K562 (cell line): ENCODE results near the gene SIK3.

Experiments used
- ARID3A ChIP-seq: IDR thresholded peaks from 2 replicates; pipeline ENCODE4 v1.6.1; 2012; ENCODE audit warnings: low read depth, low read length, improper control_type of control experiment, borderline replicate concordance
- ATF1 ChIP-seq, 2 experiments: fragments of 450-650 bp in 1 of 2; IDR thresholded peaks; 2 replicates each; pipeline ENCODE4 v1.6.1; 2016; ENCODE audit warnings: missing compliant biosample characterization in 1 of 2, missing genetic modification characterization in 1 of 2
- BACH1 ChIP-seq: fragments of 200-800 bp; sonication (Bioruptor generic); IDR thresholded peaks from 2 replicates; pipeline ENCODE4 v1.6.1; 2016; ENCODE audit warnings: missing genetic modification characterization, missing compliant biosample characterization
- ESRRA ChIP-seq: fragments of 450-650 bp; IDR thresholded peaks from 2 replicates; pipeline ENCODE4 v1.6.1; 2014; ENCODE audit warnings: low read depth, mild to moderate bottlenecking, moderate library complexity, borderline replicate concordance
- MAZ ChIP-seq, 2 experiments: fragments of 450-650 bp in 1 of 2; sonication (generic) in 1 of 2; formaldehyde crosslinking; IDR thresholded peaks in 1 of 2; conservative IDR thresholded peaks in 1 of 2; 2 replicates each; pipeline versions ENCODE4 v1.4.0 to v1.5.0; 2020; ENCODE audit warnings: mild to moderate bottlenecking in 1 of 2, missing genetic modification reagents in 1 of 2
- NR3C1 ChIP-seq: sonication (generic); formaldehyde crosslinking; IDR thresholded peaks from 2 replicates; pipeline ENCODE4 v1.8.1; 2022; ENCODE audit warnings: missing genetic modification reagents
- POU5F1 ChIP-seq: fragments of 150-350 bp; IDR thresholded peaks from 2 replicates; pipeline ENCODE4 v1.6.1; 2014; ENCODE audit warnings: borderline replicate concordance, low read length, low read depth, mild to moderate bottlenecking; ENCODE audit not compliant: partially characterized antibody
- SMC3 ChIP-seq: conservative IDR thresholded peaks from 2 replicates; pipeline ENCODE4 v1.6.1; 2011; ENCODE audit warnings: low read depth, low read length, improper control_type of control experiment; ENCODE audit not compliant: insufficient read depth
- TAL1 ChIP-seq: fragments of 450-650 bp; IDR thresholded peaks from 2 replicates; pipeline ENCODE4 v1.6.1; 2016; ENCODE audit warnings: mild to moderate bottlenecking
- TSC22D4 ChIP-seq: fragments of 450-650 bp; IDR thresholded peaks from 2 replicates; pipeline ENCODE4 v1.6.1; 2016; ENCODE audit warnings: missing genetic modification characterization, missing biosample characterization, control low read depth
- ZNF165 ChIP-seq: fragments of 250-450 bp; sonication (Bioruptor Pico); IDR thresholded peaks from 2 replicates; pipeline ENCODE4 v1.4.0; 2020; ENCODE audit warnings: borderline replicate concordance
- ZNF175 ChIP-seq: fragments of 200-800 bp; sonication (Bioruptor generic); IDR thresholded peaks from 2 replicates; pipeline ENCODE4 v1.6.1; 2016; ENCODE audit warnings: low read depth, mild to moderate bottlenecking, missing genetic modification characterization, missing compliant biosample characterization
- TF ChIP-seq, protein P1 (sequence below), 2 experiments: fragments of 450-650 bp; formaldehyde crosslinking in 1 of 2; IDR thresholded peaks; 2 replicates each; pipeline versions ENCODE4 v1.4.0 to v1.6.1; 2014 to 2020; ENCODE audit warnings: mild to moderate bottlenecking in 2 of 2, borderline replicate concordance in 1 of 2, low read depth in 1 of 2

DNA sequence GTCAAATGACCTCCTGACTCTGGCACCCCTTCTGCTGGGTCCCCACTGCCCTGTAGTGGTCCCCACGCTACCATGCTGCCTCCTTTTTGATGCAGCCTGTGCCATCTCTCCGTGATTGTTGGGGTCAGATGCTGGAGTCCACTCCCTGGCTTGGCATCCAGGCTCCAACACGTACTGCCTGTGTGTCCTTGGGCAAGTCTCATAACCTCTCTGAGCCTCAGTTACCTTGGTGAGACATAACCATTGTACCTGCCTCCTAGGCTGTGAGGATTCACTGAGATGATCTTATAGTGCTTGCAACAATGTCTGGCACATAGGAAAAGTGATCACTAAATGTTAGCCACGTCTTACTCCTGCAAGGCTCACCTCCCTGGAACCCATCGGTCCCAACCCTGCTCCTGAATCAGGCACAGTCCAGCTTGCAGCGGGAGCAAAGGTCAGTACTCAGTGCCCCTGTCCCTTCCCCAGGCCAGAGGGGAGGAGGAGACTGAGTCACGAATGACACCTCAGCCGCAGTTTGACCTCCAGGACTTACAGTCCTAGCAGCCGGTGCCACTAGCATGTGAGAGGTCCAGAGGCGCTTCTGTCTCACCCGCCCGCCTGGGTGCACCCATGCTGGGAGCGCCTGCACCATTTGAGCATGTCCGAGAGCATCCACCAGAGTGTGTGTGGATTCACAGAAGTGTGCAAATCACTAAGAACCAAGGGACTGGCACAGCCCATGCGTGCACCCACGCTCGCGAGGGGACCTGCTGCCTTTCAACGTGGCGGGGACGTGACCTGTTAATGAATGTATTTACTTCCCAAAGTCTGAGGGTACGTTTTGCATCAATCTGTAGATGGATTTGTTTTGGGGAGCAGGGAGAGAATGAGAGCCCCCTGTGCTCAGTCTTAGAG lies 272.1 kb downstream of the SIK3 start:
- no peak for TF ChIP-seq TSC22D4 (tag)
- TF ChIP-seq TAL1, result no peak
- no peak for TF ChIP-seq ESRRA
- no peak for TF ChIP-seq ATF1 (CRISPR knock-in tag; IDR thresholded peaks at IDR 0.05)
- no peak for TF ChIP-seq ATF1 (tag; IDR thresholded peaks at IDR 0.05)
- TF ChIP-seq BACH1 (tag), result no peak
- no peak for TF ChIP-seq SMC3
- no peak for TF ChIP-seq NR3C1
- TF ChIP-seq, protein P1, sequence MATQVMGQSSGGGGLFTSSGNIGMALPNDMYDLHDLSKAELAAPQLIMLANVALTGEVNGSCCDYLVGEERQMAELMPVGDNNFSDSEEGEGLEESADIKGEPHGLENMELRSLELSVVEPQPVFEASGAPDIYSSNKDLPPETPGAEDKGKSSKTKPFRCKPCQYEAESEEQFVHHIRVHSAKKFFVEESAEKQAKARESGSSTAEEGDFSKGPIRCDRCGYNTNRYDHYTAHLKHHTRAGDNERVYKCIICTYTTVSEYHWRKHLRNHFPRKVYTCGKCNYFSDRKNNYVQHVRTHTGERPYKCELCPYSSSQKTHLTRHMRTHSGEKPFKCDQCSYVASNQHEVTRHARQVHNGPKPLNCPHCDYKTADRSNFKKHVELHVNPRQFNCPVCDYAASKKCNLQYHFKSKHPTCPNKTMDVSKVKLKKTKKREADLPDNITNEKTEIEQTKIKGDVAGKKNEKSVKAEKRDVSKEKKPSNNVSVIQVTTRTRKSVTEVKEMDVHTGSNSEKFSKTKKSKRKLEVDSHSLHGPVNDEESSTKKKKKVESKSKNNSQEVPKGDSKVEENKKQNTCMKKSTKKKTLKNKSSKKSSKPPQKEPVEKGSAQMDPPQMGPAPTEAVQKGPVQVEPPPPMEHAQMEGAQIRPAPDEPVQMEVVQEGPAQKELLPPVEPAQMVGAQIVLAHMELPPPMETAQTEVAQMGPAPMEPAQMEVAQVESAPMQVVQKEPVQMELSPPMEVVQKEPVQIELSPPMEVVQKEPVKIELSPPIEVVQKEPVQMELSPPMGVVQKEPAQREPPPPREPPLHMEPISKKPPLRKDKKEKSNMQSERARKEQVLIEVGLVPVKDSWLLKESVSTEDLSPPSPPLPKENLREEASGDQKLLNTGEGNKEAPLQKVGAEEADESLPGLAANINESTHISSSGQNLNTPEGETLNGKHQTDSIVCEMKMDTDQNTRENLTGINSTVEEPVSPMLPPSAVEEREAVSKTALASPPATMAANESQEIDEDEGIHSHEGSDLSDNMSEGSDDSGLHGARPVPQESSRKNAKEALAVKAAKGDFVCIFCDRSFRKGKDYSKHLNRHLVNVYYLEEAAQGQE (IDR thresholded peaks at IDR 0.05; ENCODE audit: borderline replicate concordance), result no peak
- TF ChIP-seq, protein P1 (CRISPR knock-in tag; IDR thresholded peaks at IDR 0.05; ENCODE audit: low read depth), result no peak
- TF ChIP-seq ZNF165 (CRISPR knock-in tag), result no peak
- TF ChIP-seq ARID3A, result no peak
- no peak for TF ChIP-seq ZNF175 (CRISPR knock-in tag)
- no peak for TF ChIP-seq MAZ (CRISPR knock-in tag; conservative IDR thresholded peaks at IDR 0.05 in 1 of 2, IDR thresholded peaks at IDR 0.05 in 1 of 2)
- TF ChIP-seq POU5F1, result no peak
